SK-N-SH treated with all-trans-retinoic acid at 6 μM for 48 hours (cell line): ENCODE results near the gene GPC5.

Experiments
- ARNTL ChIP-seq: fragments of 450-650 bp; formaldehyde crosslinking; IDR thresholded peaks from 2 replicates; pipeline ENCODE4 v1.5.0; 2020; ENCODE audit warnings: low read depth, mild to moderate bottlenecking, moderate library complexity, borderline replicate concordance
- CREB5 ChIP-seq: fragments of 250-450 bp; sonication (Bioruptor Pico); IDR thresholded peaks from 2 replicates; pipeline ENCODE4 v1.5.1; 2020; ENCODE audit warnings: low read depth, mild to moderate bottlenecking, moderate library complexity
- CSDC2 ChIP-seq: fragments of 250-450 bp; sonication (Bioruptor Pico); IDR thresholded peaks from 2 replicates; pipeline ENCODE4 v1.5.0; 2020; ENCODE audit warnings: mild to moderate bottlenecking, moderate library complexity
- CSRNP3 ChIP-seq: fragments of 250-450 bp; sonication (Bioruptor Pico); IDR thresholded peaks from 2 replicates; pipeline ENCODE4 v1.5.1; 2021; ENCODE audit warnings: mild to moderate bottlenecking, moderate library complexity
- ESRRG ChIP-seq: fragments of 250-450 bp; sonication (Bioruptor Pico); IDR thresholded peaks from 2 replicates; pipeline ENCODE4 v1.6.1; 2021; ENCODE audit warnings: mild to moderate bottlenecking
- GLIS3 ChIP-seq: fragments of 250-450 bp; sonication (Bioruptor Pico); IDR thresholded peaks from 2 replicates; pipeline ENCODE4 v1.5.0; 2020; ENCODE audit warnings: mild to moderate bottlenecking, moderate library complexity
- PATZ1 ChIP-seq: fragments of 250-450 bp; sonication (Bioruptor Pico); IDR thresholded peaks from 2 replicates; pipeline ENCODE4 v1.8.0; 2020; ENCODE audit warnings: mild to moderate bottlenecking, moderate library complexity, borderline replicate concordance
- TOX ChIP-seq: fragments of 250-450 bp; sonication (Bioruptor Pico); IDR thresholded peaks from 2 replicates; pipeline ENCODE4 v1.8.0; 2021; ENCODE audit warnings: mild to moderate bottlenecking, moderate library complexity, borderline replicate concordance
- TSHZ2 ChIP-seq: fragments of 250-450 bp; sonication (Bioruptor Pico); IDR thresholded peaks from 2 replicates; pipeline ENCODE4 v1.5.0; 2020; ENCODE audit warnings: mild to moderate bottlenecking, moderate library complexity
- ZFP3 ChIP-seq: fragments of 250-450 bp; sonication (Bioruptor Pico); IDR thresholded peaks from 2 replicates; pipeline ENCODE4 v1.5.0; 2020; ENCODE audit warnings: mild to moderate bottlenecking, moderate library complexity
- ZNF565 ChIP-seq: fragments of 450-650 bp; formaldehyde crosslinking; conservative IDR thresholded peaks from 2 replicates; pipeline ENCODE4 v1.5.0; 2020; ENCODE audit warnings: low read depth, mild to moderate bottlenecking, moderate library complexity
- ZNF8 ChIP-seq: fragments of 450-650 bp; formaldehyde crosslinking; IDR thresholded peaks from 2 replicates; pipeline ENCODE4 v1.5.0; 2020; ENCODE audit warnings: mild to moderate bottlenecking, moderate library complexity

GRCh38 chr13:91400671-91401070, 2.2 kb downstream of the GPC5 start:
- TF ChIP-seq CSRNP3 (CRISPR knock-in tag) (no peak), PATZ1 (CRISPR knock-in tag) (no peak), GLIS3 (no peak), ESRRG (CRISPR knock-in tag) (no peak), ZNF565 (no peak), ZNF8 (CRISPR knock-in tag) (no peak), TSHZ2 (no peak), CREB5 (CRISPR knock-in tag) (no peak), TOX (no peak), ZFP3 (CRISPR knock-in tag) (no peak), ARNTL (CRISPR knock-in tag) (no peak), CSDC2 (CRISPR knock-in tag) (no peak)
